ENCODE data around the gene SYT10.
"Not testable (repeated sequence)": the region's sequence is repeated elsewhere in the genome, so short reads cannot be mapped to it uniquely, and the experiment has no call there.

Gene SYT10

DNA sequence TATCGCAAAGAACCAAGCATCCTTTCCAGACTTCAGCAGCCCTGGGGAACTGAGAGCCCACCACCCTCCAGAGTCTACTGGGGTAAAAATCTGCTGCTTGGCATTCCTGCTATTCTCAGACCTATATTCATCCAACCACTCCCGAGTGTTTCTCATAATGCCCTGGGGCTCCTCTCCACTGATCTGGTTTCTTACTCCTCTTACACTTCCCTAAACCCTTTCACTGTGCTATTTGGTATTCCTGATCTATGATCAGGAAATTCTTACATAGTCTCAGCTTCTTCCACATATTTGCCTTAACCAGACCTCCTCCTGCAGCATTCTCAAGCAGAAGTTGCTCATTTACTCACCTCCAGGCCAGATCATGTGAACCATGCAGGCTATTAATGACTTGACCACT, 82.4 kb downstream of the SYT10 start:
- Histone ChIP-seq H3K4me1 (no peaks in the 10 kb centered on the region), H3K27me3 (no peaks in the 10 kb centered on the region), H3K4me3 (no peak overlapping the region), H3K36me3 (no peaks in the 10 kb centered on the region), H3K9me3 (no peaks in the 10 kb centered on the region), H3K27ac (no peak overlapping the region)
- DNase-seq, result no peak
- intact Hi-C loops (cut with DNase I; ENCODE audit: low total_unique reads), result no loop called here
- TF ChIP-seq, protein P1, sequence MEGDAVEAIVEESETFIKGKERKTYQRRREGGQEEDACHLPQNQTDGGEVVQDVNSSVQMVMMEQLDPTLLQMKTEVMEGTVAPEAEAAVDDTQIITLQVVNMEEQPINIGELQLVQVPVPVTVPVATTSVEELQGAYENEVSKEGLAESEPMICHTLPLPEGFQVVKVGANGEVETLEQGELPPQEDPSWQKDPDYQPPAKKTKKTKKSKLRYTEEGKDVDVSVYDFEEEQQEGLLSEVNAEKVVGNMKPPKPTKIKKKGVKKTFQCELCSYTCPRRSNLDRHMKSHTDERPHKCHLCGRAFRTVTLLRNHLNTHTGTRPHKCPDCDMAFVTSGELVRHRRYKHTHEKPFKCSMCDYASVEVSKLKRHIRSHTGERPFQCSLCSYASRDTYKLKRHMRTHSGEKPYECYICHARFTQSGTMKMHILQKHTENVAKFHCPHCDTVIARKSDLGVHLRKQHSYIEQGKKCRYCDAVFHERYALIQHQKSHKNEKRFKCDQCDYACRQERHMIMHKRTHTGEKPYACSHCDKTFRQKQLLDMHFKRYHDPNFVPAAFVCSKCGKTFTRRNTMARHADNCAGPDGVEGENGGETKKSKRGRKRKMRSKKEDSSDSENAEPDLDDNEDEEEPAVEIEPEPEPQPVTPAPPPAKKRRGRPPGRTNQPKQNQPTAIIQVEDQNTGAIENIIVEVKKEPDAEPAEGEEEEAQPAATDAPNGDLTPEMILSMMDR (IDR thresholded peaks at IDR 0.05), result no peak

DNA sequence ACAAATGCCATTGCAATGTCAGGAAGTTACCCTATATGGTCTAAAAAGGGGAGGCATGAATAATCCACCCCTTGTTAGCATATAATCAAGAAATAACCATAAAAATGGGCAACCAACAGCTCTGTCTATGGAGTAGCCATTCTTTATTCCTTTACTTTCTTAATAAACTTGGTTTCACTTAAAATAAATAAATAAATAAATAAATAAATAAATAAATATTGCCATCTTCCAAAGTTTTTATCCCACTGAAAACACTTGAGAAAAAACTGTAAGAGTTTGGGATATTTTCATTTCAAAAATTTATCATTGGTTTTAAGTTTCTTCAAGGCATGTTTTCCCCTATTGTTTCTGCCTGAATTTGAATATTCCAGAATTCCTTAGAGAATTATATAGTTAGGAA, 89.8 kb downstream of the SYT10 start:
- H3K36me3 ChIP-seq, result no peaks in the 10 kb centered on the region
- intact Hi-C loops (cut with DNase I; ENCODE audit: low total_unique reads), result no loop called here

DNA sequence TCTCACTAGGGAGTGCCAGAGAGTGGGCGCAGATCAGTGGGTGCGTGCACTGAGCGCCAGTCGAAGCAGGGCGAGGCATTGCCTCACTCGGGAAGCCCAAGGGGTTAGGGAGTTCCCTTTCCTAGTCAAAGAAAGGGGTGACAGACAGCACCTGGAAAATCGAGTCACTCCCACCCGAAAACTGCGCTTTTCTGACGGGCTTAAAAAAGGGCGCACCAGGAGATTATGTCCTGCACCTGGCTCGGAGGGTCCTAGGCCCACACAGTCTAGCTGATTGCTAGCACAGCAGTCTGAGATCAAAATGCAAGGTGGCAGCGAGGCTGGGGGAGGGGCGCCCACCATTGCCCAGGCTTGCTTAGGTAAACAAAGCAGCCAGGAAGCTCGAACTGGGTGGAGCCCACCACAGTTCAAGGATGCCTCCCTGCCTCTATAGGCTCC, 107.6 kb downstream of the SYT10 start:
- intact Hi-C loops (cut with DNase I; ENCODE audit: low total_unique reads); H3K27me3 ChIP-seq; H3K9me3 ChIP-seq; H3K27ac ChIP-seq; H3K36me3 ChIP-seq; H3K4me1 ChIP-seq; DNase-seq; H3K4me3 ChIP-seq: not testable (repeated sequence)

More for the DNA sequence above, 89.8 kb downstream of the SYT10 start:
- no peak overlapping the region for H3K4me3 ChIP-seq
- no peaks in the 10 kb centered on the region for H3K9me3 ChIP-seq
- no peaks in the 10 kb centered on the region for H3K4me1 ChIP-seq
- H3K27me3 ChIP-seq, result no peaks in the 10 kb centered on the region
- H3K27ac ChIP-seq, result no peak overlapping the region
- TF ChIP-seq, protein P1 (IDR thresholded peaks at IDR 0.05), result no peak
- DNase-seq, result no peak

DNA sequence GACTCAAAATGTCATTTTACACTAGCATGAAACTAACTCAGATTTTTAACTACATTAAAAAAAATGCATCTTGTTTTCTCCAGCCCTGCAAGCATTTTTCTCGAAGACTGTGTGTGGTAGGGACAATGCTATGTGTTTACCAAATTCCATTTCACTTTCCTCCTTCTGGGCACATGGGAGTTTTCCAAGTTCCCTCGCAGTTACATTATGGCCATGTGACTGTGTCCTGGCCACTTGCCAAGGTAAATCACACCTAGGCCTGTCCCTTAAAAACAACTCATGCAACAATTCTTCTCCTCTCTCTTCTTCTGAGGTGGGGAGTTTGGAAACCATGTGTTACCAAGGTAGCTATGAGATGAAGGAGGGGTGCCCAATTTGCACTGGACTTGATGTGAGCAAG, 108.7 kb downstream of the SYT10 start:
- no peak overlapping the region for H3K27ac ChIP-seq
- intact Hi-C loops (cut with DNase I; ENCODE audit: low total_unique reads), result no loop called here

More for the DNA sequence above, 108.7 kb downstream of the SYT10 start:
- Histone ChIP-seq H3K4me3 (no peak overlapping the region), H3K36me3 (no peaks in the 10 kb centered on the region), H3K4me1 (no peaks in the 10 kb centered on the region), H3K9me3 (no peaks in the 10 kb centered on the region), H3K27me3 (no peaks in the 10 kb centered on the region)
- DNase-seq, result no peak
- TF ChIP-seq, protein P1 (IDR thresholded peaks at IDR 0.05), result no peak
